HG03342 (cell line): ENCODE results near the gene CCDC12.

Source experiments
- ATAC-seq: cut with Tn5 transposase; IDR thresholded peaks from one replicate; pipeline ENCODE4 v1.9.1; 2021; ENCODE audit warnings: mild to moderate bottlenecking, moderate library complexity; ENCODE audit not compliant: unreplicated experiment

The CCDC12 gene

GRCh38 chr3:46898321-46899150, 78.0 kb downstream of the CCDC12 start:
- no peak for ATAC-seq

GRCh38 chr3:46897829-46898320, 78.7 kb downstream of the CCDC12 start:
- ATAC-seq: no peak

GRCh38 chr3:46897031-46897430, 79.5 kb downstream of the CCDC12 start:
- ATAC-seq: no peak

- ATAC-seq: no peak
Measured at GRCh38 chr3:46896386-46896785, 80.2 kb downstream of the CCDC12 start.

GRCh38 chr3:46895761-46896160, 80.8 kb downstream of the CCDC12 start:
- no peak for ATAC-seq

GRCh38 chr3:46895204-46895660, 81.3 kb downstream of the CCDC12 start:
- ATAC-seq: no peak

GRCh38 chr3:46894256-46894655, 82.3 kb downstream of the CCDC12 start:
- ATAC-seq: no peak

- ATAC-seq: no peak
Measured at GRCh38 chr3:46893763-46894162, 82.8 kb downstream of the CCDC12 start.

GRCh38 chr3:46893146-46893748, 83.3 kb downstream of the CCDC12 start:
- ATAC-seq: no peak

- ATAC-seq: no peak
Measured at GRCh38 chr3:46892285-46893145, 84.0 kb downstream of the CCDC12 start.

- ATAC-seq: no peak
Measured at GRCh38 chr3:46891132-46891531, 85.4 kb downstream of the CCDC12 start.

GRCh38 chr3:46890132-46890531, 86.4 kb downstream of the CCDC12 start:
- ATAC-seq: no peak

- no peak for ATAC-seq
Measured at GRCh38 chr3:46889381-46890110, 87.0 kb downstream of the CCDC12 start.

GRCh38 chr3:46888705-46889104, 87.8 kb downstream of the CCDC12 start:
- no peak for ATAC-seq

- ATAC-seq: no peak
Measured at GRCh38 chr3:46887980-46888494, 88.5 kb downstream of the CCDC12 start.

GRCh38 chr3:46885612-46886011, 90.9 kb downstream of the CCDC12 start:
- ATAC-seq: no peak

- ATAC-seq: no peak
Measured at GRCh38 chr3:46884929-46885328, 91.6 kb downstream of the CCDC12 start.

- ATAC-seq: no peak
Measured at GRCh38 chr3:46884427-46884826, 92.1 kb downstream of the CCDC12 start.

- no peak for ATAC-seq
Measured at GRCh38 chr3:46883830-46884185, 92.7 kb downstream of the CCDC12 start.

GRCh38 chr3:46883054-46883829, 93.3 kb downstream of the CCDC12 start:
- no peak for ATAC-seq
